Right kidney (tissue), 1 donor: ENCODE data around the gene MPST.

Experiments used
- DNase-seq: peaks from one replicate; pipeline ENCODE4 v3.0.0-alpha.2; 2016

MPST gene

GRCh38 chr22:37043828-37044538 lies 24.4 kb downstream of the MPST start:
- no peak for DNase-seq

- no peak for DNase-seq
These were observed 25.4 kb downstream of the MPST start for GRCh38 chr22:37044634-37045625.

- no peak for DNase-seq
These were observed 26.4 kb downstream of the MPST start for GRCh38 chr22:37045958-37046357.

- DNase-seq = no peak
These were observed 27.0 kb downstream of the MPST start for GRCh38 chr22:37046589-37046988.

GRCh38 chr22:37047006-37047405 lies 27.5 kb downstream of the MPST start:
- DNase-seq = no peak

- DNase-seq = no peak
These were observed 28.6 kb downstream of the MPST start for GRCh38 chr22:37048133-37048532.

GRCh38 chr22:37049224-37049623 lies 29.7 kb downstream of the MPST start:
- DNase-seq = no peak

- DNase-seq = no peak
These were observed 31.4 kb downstream of the MPST start for GRCh38 chr22:37050913-37051312.

- DNase-seq = peak; percentile 74
These were observed 32.1 kb downstream of the MPST start, which contains the start of gene KCTD17 for GRCh38 chr22:37051391-37052385. KCTD17 (plus strand) TSS chr22:37051742; CDS start chr22:37051761, 19 bp downstream.

GRCh38 chr22:37052386-37053309 lies 33.1 kb downstream of the MPST start:
- DNase-seq = peak; percentile 25

- DNase-seq = no peak
These were observed 33.9 kb downstream of the MPST start for GRCh38 chr22:37053310-37054055.

GRCh38 chr22:37054056-37054395 lies 34.5 kb downstream of the MPST start:
- DNase-seq = no peak

GRCh38 chr22:37054600-37055365 lies 35.2 kb downstream of the MPST start:
- DNase-seq = no peak

- DNase-seq = no peak
These were observed 36.7 kb downstream of the MPST start for GRCh38 chr22:37056246-37056645.

GRCh38 chr22:37057226-37057625 lies 37.7 kb downstream of the MPST start:
- DNase-seq = no peak

GRCh38 chr22:37057796-37058510 lies 38.4 kb downstream of the MPST start:
- DNase-seq = no peak

GRCh38 chr22:37058917-37059701 lies 39.6 kb downstream of the MPST start:
- DNase-seq = no peak

GRCh38 chr22:37059876-37060449 lies 40.4 kb downstream of the MPST start:
- DNase-seq = no peak
